Fibroblast of skin of left biceps (primary cell): Measurements from ENCODE around the gene ZNF546.
"Not testable (repeated sequence)": the region's sequence is repeated elsewhere in the genome, so short reads cannot be mapped to it uniquely, and the experiment has no call there.

Experiments
- DNase-seq, 2 experiments: peaks; one replicate each; pipeline ENCODE4 v3.0.0-alpha.2; 2013; ENCODE audit warnings: low read depth in 2 of 2

The ZNF546 gene

GRCh38 chr19:39986643-39987042, 10.2 kb upstream of the ZNF546 start:
- no peak for DNase-seq

GRCh38 chr19:39987167-39987566, 9.7 kb upstream of the ZNF546 start:
- DNase-seq, result no peak

GRCh38 chr19:39987596-39987995, 9.3 kb upstream of the ZNF546 start:
- DNase-seq, result no peak

- no peak for DNase-seq
These were observed 3.3 kb upstream of the ZNF546 start for GRCh38 chr19:39993605-39994004.

GRCh38 chr19:39994361-39994760, 2.5 kb upstream of the ZNF546 start:
- DNase-seq, result no peak

- DNase-seq, result no peak
These were observed 1.1 kb upstream of the ZNF546 start for GRCh38 chr19:39995794-39996193.

GRCh38 chr19:39996218-39996810, 546 bp upstream of the ZNF546 start:
- peak in 1 of 2 experiments; percentile 9 for DNase-seq

GRCh38 chr19:39997638-39998216, 867 bp downstream of the ZNF546 start:
- DNase-seq, result no peak

- no peak for DNase-seq
These were observed 1.6 kb downstream of the ZNF546 start for GRCh38 chr19:39998501-39998900.

GRCh38 chr19:40005691-40006272, 8.9 kb downstream of the ZNF546 start:
- DNase-seq, result no peak

- peak; percentile 18 for DNase-seq
These were observed 9.4 kb downstream of the ZNF546 start for GRCh38 chr19:40006273-40006691.

GRCh38 chr19:40009674-40010073, 12.8 kb downstream of the ZNF546 start:
- DNase-seq, result no peak

GRCh38 chr19:40013991-40014390, 17.1 kb downstream of the ZNF546 start:
- no peak for DNase-seq

- DNase-seq, result no peak
These were observed 27.1 kb downstream of the ZNF546 start for GRCh38 chr19:40023969-40024368.

- no peak for DNase-seq
These were observed 29.2 kb downstream of the ZNF546 start for GRCh38 chr19:40025938-40026596.

- no peak for DNase-seq
These were observed 29.7 kb downstream of the ZNF546 start for GRCh38 chr19:40026597-40026970.

GRCh38 chr19:40033989-40034560, 37.2 kb downstream of the ZNF546 start:
- no peak for DNase-seq

GRCh38 chr19:40035996-40036395, 39.1 kb downstream of the ZNF546 start:
- no peak for DNase-seq

- not testable (repeated sequence) for DNase-seq
These were observed 41.2 kb downstream of the ZNF546 start for GRCh38 chr19:40038047-40038446.

GRCh38 chr19:40041718-40042117, 44.9 kb downstream of the ZNF546 start:
- not testable (repeated sequence) for DNase-seq

- DNase-seq, result no peak
These were observed 56.6 kb downstream of the ZNF546 start for GRCh38 chr19:40053491-40053890.

- DNase-seq, result no peak
These were observed 57.8 kb downstream of the ZNF546 start for GRCh38 chr19:40054632-40055031.

GRCh38 chr19:40055049-40055448, 58.2 kb downstream of the ZNF546 start:
- no peak for DNase-seq
